Measurements from ENCODE around the gene FOXC1.

FOXC1 gene

GRCh38 chr6:1584146-1584545 is 25.6 kb upstream of the FOXC1 start:
- DNase-seq, result no peak

GRCh38 chr6:1584996-1585668 is 24.6 kb upstream of the FOXC1 start:
- no peak for DNase-seq

- no peak for DNase-seq
These were observed 24.1 kb upstream of the FOXC1 start for GRCh38 chr6:1585669-1586049.

GRCh38 chr6:1586256-1586655 is 23.5 kb upstream of the FOXC1 start:
- DNase-seq, result no peak

GRCh38 chr6:1586861-1587450 is 22.8 kb upstream of the FOXC1 start:
- DNase-seq, result no peak

GRCh38 chr6:1587546-1587945 is 22.2 kb upstream of the FOXC1 start:
- no peak for DNase-seq

- no peak for DNase-seq
These were observed 21.7 kb upstream of the FOXC1 start for GRCh38 chr6:1587977-1588376.

GRCh38 chr6:1589208-1589607 is 20.5 kb upstream of the FOXC1 start:
- DNase-seq, result no peak

- DNase-seq, result no peak
These were observed 19.1 kb upstream of the FOXC1 start for GRCh38 chr6:1590580-1590979.

- DNase-seq, result no peak
These were observed 18.5 kb upstream of the FOXC1 start for GRCh38 chr6:1591243-1591642.

- DNase-seq, result no peak
These were observed 17.8 kb upstream of the FOXC1 start for GRCh38 chr6:1591926-1592325.

GRCh38 chr6:1592852-1593251 is 16.9 kb upstream of the FOXC1 start:
- no peak for DNase-seq

GRCh38 chr6:1593286-1593957 is 16.3 kb upstream of the FOXC1 start:
- no peak for DNase-seq

GRCh38 chr6:1593958-1594314 is 15.8 kb upstream of the FOXC1 start:
- DNase-seq, result no peak

GRCh38 chr6:1594445-1595200 is 15.1 kb upstream of the FOXC1 start:
- DNase-seq, result no peak

GRCh38 chr6:1595271-1596087 is 14.2 kb upstream of the FOXC1 start:
- DNase-seq, result no peak

- DNase-seq, result peak in 45 of 51 donors; percentile 2 to 76 (median 43)
These were observed 13.4 kb upstream of the FOXC1 start for GRCh38 chr6:1596088-1596852.

GRCh38 chr6:1597121-1597744 is 12.5 kb upstream of the FOXC1 start:
- no peak for DNase-seq

- DNase-seq, result no peak
These were observed 11.8 kb upstream of the FOXC1 start for GRCh38 chr6:1597924-1598323.

GRCh38 chr6:1598433-1598832 is 11.3 kb upstream of the FOXC1 start:
- no peak for DNase-seq
